GM21723 (cell line): ENCODE measurements around the gene MTG1.
A peak's percentile ranks its signal among the peaks of the same experiment; 100 is the strongest.
"Not testable (repeated sequence)": the region's sequence is repeated elsewhere in the genome, so short reads cannot be mapped to it uniquely, and the experiment has no call there.

Experiments
- ATAC-seq: cut with Tn5 transposase; IDR thresholded peaks from one replicate; pipeline ENCODE4 v1.9.1; 2021; ENCODE audit warnings: mild to moderate bottlenecking, moderate library complexity; ENCODE audit not compliant: unreplicated experiment

MTG1 gene

DNA sequence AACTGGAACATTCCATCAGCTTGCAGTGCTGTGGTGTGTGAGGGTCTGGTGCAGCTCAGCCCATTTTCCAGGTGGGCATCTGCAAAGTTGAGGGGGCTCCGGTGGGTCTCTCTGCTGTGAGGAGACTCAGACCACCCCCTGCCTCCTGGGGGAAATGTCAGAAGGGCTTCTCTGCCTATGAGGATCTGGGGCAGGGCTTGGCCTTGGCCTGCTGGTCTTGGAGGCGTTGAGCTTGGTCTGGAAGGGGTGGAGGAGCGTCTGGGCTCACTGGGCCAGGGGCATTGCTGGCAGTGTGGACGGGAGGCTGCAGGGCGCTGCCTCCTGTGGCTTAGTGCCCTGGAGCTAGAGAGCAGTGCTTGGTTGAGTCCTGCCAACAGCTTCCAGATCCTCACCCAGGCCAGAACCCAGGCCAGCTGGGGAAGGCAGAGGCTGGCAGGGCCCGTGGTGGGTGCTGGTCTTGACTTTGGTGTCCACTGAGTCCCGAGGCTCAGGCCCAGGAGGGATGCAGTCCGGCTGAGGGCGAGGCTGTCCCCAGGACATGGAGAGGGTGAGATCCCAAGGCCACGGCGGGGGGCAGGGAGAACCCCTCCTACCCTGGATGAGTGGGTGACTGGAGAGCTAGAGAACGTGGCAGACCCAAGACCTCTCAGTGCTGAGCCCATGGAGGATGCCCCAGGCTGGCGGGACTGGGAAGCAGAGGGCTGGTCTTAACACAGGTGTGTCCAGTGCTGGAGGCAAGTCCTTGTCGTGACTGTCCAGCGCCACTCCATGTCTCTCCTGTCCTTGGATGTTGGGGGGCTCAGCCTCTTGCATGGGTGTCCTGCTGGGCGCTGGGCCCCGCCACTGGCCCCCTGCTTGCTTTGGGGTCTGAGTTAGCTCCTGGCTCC is 27.6 kb downstream of the MTG1 start:
- no peak for ATAC-seq

DNA sequence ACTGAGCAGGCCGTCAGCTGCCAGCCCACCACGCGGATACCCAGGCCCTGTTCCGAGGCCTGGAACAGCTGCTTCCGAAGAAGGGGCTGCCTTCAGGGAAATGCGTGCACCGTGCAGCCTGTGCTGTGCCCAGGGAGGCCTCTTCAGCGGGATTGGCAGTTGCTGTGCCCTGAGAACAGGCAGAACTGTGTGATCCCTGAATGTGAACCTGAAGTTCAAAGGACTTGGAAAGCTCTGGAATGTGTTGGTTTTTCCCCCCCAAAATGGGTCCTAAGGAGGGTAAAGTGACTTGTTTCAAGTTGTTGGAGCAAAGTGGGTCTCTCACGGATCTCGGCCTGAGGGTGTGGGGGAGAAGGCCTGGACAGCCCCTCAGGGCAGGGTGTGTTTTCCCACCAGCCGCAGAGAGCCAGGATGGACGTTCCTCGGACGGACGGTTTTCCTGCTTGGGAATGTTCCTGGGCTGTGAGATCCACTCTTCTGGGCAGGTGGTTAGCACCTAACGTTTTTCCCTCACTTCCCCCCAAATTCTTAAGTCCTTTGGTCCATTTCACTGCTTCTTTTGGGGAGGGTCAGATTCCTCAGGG is 28.4 kb downstream of the MTG1 start:
- no peak for ATAC-seq

DNA sequence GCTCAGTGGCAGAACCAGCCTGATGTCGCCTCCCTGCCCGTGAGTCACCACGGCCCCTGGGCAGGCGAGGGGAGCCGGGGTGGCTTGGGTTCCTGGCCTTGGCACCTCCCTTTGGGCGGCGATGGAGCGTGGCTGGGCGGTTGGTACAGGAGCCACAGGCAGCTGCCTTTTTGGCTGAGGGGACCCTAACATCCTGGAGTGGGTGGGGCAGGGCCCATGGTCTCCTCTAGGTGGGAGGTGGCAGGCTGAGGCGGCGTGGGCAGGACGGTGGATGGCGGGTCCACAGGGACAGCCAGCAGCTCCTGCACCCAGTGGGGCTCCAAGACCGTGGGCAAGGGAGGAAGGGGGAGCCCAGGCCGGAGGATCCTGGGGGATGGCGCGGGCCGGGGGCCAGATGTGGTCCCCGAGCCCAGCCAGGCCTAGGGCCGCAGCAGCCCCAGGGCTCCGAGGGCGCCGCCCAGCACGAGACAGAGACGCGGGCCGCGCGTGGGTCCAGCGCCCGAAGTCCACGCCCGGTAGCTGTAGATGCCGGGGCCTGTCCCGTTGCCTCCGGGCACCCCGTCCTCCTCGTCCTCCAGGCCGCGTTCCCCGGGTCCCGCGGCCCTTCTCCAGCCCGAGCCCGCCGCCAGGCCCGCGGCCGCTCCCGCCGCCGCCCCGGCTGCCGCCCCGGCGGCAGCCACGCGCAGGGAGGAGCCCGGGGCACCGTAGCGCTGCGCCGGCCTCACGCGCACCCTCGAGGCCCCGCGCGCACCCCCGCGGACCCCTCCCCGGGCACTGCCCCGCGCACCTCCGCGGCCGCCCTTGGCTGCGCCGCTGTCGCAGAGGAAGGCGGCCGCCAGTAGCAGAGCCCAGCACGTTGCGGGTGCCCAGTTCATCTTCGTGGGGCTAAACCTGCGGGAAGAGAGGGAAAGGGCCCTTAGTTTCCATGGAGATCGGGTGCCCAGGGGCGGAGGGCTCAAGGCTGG is 29.1 kb downstream of the MTG1 start:
- ATAC-seq: no peak

DNA sequence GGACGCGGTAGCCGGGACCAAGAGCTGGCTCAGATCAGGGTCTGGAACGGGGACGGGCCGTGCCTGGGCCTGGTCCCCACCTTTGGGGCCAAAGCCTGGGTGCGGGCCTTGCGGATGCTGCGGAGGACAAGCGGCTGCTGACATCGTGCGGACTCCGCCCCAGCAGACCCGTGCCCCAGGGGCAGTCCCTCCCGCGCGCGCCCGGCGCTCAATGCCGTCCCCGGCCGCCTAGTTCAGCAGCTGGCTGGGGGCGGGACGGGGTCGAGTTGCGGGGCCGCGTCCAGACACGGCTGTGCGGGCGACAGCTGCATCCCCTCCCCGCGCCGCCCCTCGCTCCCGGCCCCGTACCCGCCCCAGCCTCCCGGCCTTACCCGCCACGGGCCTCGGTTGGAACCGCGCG is 30.1 kb downstream of the MTG1 start:
- not testable (repeated sequence) for ATAC-seq

DNA sequence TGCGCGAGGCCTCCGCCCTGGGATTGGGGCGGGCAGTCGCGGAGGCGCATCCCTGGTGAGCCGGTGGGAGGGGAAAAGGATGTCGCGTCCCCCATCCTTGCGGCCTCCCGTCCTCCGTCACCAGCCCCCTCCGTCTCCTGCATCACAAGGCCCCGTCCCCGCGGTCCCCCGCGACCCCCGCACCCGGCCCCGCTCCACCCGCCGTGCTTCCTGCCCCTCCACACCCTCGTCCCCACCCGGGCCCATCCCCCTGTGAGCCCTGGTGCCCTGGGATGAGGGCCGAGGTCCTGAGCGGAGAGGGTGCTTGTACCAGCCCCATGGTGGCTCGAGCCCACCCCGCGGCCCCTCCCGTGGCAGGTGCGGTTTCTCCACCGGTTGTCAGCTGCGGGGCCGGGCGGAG is 30.6 kb downstream of the MTG1 start, which contains the start of gene SPRN:
Gene SPRN (minus strand): TSS at position 25 of the 400 bp plus-strand sequence. CDS start 944 bp downstream, outside the sequence.
- not testable (repeated sequence) for ATAC-seq

DNA sequence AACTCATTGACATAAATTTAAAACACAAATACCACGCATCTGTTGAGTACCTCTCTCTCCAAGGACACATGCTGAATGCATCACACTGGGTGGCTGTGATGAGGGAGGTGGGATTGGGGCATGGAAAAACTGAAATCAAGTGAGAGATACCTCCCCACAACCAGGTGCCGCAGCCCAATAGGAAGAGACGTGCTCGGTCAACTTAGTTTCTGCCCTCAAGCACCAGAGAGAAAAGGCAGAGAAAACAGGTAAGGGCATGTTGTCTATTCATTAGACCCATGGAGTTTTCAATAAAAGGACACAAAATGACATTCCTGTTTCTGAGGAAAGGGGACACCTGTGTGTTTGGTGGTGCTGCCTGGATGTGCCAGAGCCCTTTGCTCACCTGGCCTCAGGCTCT is 35.6 kb downstream of the MTG1 start:
- not testable (repeated sequence) for ATAC-seq

DNA sequence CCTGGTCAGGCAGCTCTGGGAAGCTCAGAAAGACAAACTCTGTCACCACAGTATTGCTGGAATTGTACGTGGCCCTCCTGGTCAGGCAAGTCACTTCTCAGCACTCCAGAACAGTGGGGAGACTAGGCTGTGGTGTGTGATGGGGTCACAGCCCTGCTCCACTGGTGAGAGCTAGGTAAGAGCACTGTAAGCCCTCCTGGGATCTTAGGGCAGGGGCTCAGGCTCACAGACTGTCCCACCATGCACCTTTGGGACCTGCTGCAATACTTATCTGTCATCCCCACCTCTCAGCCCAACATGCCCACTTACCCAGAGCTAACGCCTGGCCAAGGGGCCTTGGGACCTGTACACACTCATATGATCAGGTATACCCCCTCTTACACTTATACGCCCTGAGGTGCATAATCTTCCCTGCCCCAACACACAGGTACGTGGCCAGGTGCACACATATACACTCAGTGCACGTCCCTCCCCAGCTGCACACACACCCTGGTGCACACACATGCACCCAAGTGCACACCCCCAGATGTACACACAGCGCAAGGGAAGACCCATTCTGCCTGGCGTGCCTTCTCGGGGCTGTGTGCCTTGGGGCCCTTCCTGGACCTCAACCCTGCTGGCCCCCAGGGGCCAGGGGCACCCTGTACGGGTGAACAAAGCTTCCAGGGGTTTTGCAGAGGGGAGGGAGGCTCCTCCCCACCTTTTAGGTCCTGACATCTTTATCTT is 38.1 kb downstream of the MTG1 start:
- not testable (repeated sequence) for ATAC-seq

DNA sequence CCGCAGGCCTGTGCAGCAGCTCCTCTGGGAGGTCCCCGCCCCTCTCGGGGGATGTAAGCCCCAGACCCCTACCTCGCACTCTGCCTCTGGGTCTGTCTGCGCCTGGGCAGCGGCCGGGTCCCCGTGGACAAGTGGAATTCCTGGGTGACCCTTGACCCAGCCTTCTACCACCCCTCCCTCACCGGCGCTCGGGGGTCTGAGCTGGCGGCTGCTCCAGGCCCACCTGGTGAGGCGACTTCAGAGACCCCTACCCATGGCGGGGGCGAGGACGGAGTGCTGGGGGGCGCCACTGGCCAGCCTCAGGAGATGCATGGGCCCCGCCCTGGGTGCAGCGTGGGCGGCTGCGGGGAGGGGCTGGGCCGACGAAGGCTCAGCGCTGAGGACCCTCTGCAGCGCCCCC is 38.8 kb downstream of the MTG1 start:
- ATAC-seq: not testable (repeated sequence)

DNA sequence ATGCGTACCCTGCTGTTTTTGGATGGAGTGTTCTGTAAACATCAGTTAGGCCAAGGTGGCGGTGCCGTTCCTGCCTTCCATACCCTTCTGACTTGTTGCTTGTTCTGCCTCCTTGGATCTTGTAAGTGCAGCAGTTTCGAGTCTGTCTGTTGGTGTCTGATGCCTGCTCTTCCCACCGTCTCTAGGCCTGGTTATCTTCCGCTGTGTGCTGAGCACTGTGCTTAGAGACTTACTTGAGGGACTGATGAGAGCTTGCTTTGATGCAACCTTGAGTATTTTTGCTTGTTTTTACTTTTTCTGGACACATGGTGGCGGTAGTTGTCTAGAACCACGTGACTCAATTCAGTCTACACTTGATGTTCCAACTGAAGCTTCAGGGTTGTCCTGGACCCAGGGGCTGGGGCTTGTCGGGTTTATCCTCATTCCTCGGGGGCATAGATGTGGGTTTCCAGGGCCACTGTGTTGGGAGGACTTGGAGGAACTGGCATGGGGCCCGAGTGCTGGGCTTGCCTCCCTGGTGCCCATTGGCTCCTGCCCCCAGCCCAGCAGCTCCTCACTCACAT is 44.8 kb downstream of the MTG1 start:
- peak; percentile 52 for ATAC-seq

DNA sequence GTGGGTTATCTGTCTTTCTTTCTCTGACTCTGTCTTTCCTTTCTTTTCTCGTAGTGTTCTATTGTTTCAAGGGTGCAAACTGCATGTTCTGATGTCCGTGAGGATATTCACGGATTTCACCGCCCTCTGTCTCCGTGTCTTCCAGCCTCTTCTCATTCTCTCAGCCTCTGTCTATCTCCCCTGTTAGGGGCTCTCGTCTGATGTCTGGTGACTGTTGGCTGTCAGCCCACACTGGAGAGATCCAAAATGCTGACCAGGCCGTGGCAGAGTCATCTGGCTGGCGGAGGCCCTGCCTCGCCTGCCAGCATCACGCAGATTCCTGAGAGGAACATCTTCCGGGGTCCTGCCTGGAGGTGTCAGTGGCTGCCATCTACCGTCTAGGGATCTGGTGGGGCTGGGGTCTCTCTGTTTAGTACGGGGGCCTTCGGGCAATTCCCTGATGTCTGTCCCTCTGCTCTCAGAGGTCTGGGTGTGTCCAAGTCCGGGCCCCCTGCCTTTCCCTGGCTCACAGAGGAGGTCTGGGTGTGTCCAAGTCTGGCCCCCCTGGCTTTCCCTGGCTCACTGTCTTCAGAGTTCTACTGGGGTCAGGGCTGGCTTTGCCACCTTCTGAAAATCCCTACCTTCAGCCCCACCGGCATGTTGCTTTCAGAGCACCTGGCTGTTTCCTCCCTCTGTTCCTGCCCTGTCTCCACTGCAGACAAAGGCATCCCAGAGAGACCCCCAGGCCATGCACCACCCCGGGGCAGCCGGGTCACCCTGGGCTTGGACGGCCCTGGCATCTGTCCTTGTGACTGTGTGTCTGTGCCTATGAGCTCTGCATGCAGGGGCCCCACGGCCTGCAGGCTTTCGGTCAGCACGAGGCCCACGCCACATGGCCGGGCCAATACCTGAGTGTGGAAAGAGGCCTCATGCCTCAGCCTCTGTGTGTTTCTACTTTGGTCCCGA is 45.8 kb downstream of the MTG1 start:
- no peak for ATAC-seq

DNA sequence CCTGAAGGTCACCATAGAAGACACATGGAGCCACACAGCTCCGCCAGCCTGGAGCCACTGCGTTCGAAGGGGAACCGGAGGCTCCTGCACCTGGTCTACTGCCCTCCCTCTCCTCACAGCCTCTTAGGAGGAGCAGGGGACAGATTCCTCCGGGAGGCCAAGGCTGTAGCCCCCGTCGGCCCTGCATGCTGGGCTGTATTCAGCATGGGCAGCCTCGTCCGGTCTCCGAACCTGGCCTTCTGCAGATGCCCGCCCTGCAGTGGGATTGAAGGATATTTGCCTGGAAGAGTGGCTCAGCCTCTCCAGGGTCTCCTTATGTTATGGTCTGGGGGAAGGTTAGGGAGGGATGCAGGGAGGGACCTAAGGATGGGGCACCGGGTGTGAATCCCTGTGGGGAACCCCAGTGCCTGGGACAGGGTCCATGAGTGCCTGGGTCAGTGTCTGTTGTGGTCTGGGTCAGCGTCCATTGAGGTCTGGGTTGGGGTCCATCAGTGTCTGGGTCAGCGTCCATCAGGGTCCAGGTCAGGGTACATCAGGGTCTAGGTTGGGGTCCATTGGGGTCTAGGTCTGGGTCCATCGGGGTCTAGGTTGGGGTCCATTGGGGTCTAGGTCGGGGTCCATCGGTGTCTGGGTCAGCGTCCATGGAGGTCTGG is 46.8 kb downstream of the MTG1 start:
- ATAC-seq: no peak

DNA sequence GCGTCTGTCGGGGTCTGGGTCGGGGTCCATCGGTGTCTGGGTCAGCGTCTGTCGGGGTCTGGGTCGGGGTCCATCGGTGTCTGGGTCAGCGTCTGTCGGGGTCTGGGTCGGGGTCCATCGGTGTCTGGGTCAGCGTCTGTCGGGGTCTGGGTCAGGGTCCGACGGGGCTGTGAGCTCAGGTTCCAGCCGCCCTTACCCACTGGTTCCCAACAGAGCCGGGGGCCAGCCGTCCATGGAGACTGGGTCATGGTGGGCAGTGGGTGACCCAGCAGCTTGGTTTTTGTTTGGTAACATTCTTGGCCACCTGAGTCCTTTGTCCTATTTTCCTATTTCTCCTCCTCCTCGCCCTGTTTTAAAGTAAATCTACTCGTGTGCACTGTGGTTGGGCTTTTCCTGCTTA is 47.4 kb downstream of the MTG1 start:
- ATAC-seq: not testable (repeated sequence)

DNA sequence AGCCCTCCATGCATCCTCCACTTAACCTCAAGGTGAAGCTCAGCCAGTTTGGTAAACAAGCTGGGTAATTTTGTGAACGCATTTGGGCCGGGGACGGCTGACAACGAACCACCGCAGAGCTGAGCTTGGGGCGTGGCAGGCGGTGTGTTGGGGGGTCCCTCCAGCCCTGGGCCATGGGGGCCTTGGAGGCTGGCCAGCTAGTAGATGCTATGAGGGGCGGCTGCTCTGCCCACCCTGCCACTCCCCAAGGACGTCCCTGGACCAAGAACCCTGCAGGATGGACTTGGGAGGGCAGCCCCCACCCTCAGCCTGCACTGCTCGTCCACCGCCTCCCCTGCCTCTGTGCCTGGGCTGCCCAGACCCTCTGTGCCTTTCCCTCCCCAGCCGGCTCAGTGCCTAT is 47.8 kb downstream of the MTG1 start:
- ATAC-seq: no peak

DNA sequence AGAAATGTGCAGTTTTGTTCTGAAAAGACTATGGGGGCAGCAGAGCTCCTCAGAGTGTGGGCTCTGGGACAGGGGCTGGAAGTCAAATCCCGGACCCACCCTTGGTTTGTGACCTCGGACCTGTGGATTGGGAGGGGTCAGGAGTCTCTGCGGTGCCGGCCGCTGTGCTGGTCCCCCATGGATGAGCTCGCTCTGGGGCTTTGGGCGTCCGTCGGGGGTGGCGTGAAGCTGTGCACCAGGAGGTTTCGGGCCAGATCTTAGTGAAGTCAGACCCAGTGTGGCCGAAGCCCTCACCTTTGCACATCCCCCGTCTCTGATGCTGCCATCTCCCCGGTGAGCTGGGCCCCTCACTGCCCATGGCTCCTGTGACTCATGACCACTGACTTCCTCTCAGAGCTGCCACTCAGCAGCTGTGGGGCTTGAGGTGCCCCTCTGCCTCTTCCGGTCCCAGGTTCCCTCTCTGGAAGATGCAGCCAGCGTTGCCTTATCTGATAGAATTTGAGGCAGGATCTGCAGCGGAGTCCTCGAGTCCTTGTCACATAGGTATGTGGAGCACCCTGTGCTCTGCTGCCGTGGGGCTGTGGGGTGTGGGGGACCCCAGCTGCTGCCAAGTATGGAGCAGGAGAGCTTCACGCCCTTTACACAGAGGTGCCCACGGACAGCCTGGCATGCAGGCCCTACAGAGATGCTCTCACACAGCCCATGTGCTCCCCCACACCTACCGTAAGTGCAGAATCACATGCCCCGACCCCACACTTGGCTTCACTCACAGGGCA is 48.4 kb downstream of the MTG1 start:
- ATAC-seq: no peak

DNA sequence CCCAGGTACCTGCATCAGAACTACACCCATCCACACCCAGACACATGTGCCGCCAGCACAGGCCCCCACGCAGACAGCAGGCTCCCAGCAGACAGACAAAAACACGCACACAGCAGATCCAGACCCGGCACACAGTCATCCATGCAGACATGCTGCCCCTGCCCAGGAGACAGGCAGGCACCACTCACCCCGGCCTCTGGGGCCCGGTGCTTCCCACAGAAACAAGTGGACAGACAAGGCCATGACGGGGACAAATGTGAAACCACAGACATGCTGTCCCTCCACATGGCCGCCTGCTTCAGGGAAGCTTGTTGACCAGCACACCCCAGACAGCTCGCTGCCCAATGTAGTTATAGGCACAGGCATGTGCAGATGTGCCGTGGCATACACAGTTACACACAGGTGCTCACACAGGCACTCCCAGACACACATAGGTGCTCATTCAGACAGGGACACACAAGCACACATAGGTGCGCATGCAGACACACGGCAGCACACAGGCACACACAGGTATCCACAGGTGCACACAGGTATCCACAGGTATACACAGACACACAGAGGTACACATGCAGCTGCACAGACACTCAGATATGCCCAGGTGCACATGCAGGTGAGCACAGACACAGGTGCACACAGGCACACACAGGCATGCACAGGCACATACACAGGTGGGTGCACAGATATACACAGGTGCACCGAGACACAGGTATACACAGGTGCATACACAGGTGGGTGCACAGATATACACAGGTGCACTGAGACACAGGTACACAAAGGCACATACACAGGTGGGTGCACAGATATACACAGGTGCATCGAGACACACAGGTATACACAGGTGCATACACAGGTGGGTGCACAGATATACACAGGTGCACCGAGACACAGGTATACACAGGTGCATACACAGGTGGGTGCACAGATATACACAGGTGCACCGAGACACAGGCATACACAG is 49.3 kb downstream of the MTG1 start:
- no peak for ATAC-seq

DNA sequence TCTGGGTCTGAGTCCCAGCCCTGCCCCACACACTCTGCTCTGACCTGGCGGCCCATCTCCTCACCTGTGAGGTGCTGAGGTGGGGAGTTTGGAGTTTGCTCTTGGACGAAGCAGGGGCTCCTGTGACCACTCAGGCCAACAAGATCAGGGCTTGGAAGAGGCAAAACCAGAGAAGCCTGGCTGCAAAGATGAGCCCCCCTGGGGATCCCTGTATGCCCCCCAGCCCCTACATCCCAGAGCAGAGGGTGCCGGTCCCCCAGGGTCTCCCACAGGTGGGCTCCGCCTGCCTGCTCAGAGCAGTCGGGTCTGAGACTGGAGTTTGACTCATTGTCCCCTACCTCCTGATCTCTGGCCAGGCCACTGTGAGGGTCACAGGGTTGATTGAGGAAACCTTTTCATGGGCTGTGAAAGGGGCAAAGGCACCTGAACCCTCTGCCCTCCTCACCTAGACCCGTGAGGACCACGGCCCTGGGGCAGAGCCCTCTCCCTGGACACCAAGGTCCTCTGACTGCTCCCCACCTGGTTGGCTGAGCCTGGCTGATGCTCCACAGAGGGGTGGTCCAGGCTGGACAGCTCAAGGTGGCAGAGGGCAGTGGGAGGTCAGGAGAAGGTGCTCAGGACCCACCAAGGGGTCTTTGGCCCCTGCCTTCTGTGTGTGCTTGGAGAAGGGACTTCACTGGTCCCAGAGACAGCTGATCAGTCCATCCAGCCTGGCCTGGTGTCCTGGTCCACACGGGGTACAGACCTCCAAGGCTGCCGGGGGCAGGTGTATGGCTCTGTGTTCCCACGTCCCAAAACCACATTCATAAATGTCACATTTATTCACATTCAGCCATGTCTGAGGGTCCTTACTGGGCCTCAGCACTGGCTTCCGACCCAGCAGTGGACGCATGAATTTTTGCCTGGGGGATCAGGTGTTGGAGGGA is 50.6 kb downstream of the MTG1 start:
- no peak for ATAC-seq
